Measurements from ENCODE around the gene GAS7. TPM values are rescaled to one million over a fixed set of nuclear protein-coding genes. Genes with fewer than 3 reads are reported as not detected.

GAS7 gene
- total RNA-seq, 1 experiment from 2014 or later = 6.0 TPM

- Histone ChIP-seq H2AFZ (ENCODE audit: low read length) (no peak overlapping the region), H3K56ac (ENCODE audit: insufficient read length, low read depth, low read length) (no peak overlapping the region), H4K5ac (ENCODE audit: insufficient read length, low read depth, low read length) (no peak overlapping the region), H3T11ph (ENCODE audit: low read length) (no peak overlapping the region), H3K9ac (ENCODE audit: extremely low read depth, insufficient read length, low read length) (no peak overlapping the region), H2BK15ac (ENCODE audit: low read depth, low read length) (no peak overlapping the region), H2BK20ac (ENCODE audit: low read depth, low read length, poor library complexity, severe bottlenecking) (no peak overlapping the region), H3K4me2 (ENCODE audit: insufficient read depth, insufficient read length, low read length) (no peak overlapping the region), H2AK5ac (ENCODE audit: insufficient read length, low read length) (no peak overlapping the region), H3K4ac (ENCODE audit: low read depth, low read length) (no peak overlapping the region), H3K79me2 (ENCODE audit: insufficient read depth, low read length) (no peaks in the 10 kb centered on the region), H2BK120ac (ENCODE audit: low read depth, low read length, poor library complexity, severe bottlenecking) (no peak overlapping the region), H3K4me1 (ENCODE audit: insufficient read depth, low read length) (0 out of 2 replicates have a peak, but pooled peaks cover 2% of the 10 kb centered on the region), H3K18ac (ENCODE audit: insufficient read length, low read depth, low read length) (no peak overlapping the region), H3K27ac (ENCODE audit: insufficient read length, low read depth, low read length) (no peak overlapping the region), H2BK12ac (ENCODE audit: insufficient read length, low read depth, low read length) (no peak overlapping the region), H2BK5ac (ENCODE audit: insufficient read length, low read length) (no peak overlapping the region), H3K27me3 (ENCODE audit: insufficient read depth, low read length) (no peaks in the 10 kb centered on the region), H3K23me2 (ENCODE audit: insufficient read length, low read depth, low read length, poor library complexity, severe bottlenecking) (no peaks in the 10 kb centered on the region), H3K23ac (ENCODE audit: insufficient read length, low read depth, low read length) (no peak overlapping the region), H3K14ac (ENCODE audit: insufficient read depth, low read length) (no peak overlapping the region), H4K20me1 (ENCODE audit: control insufficient read depth, insufficient read depth, insufficient read length) (no peaks in the 10 kb centered on the region), H3K79me1 (ENCODE audit: insufficient read depth, low read depth, low read length, poor library complexity, severe bottlenecking) (no peaks in the 10 kb centered on the region), H4K91ac (ENCODE audit: insufficient read length, low read depth, low read length) (no peak overlapping the region), H3K9me3 (ENCODE audit: control insufficient read depth, low read depth, low read length) (no peaks in the 10 kb centered on the region), H4K8ac (replicated peaks; ENCODE audit: insufficient read length, low read depth, low read length) (no peak overlapping the region)
- no peak for DNase-seq
- Mint-ChIP-seq H3K36me3 (ENCODE audit: insufficient read depth in 1 of 3, low read depth in 3 of 3) (no peaks in the 10 kb centered on the region; a peak in 1 of 7 replicates), H3K9me3 (no peaks in the 10 kb centered on the region), H3K4me3 (no peak overlapping the region), H3K27ac (no peak overlapping the region), H3K27me3 (ENCODE audit: low read depth) (peaks cover 2% of the 10 kb centered on the region), H3K4me1 (peaks cover 13 to 14% of the 10 kb centered on the region in 2 experiments)
- no CpG with 5 or more reads among the region's 6 CpGs for WGBS (ENCODE audit: extremely low coverage, insufficient read length, low lambda C conversion rate)
- no peak for TF ChIP-seq CTCF (conservative IDR thresholded peaks at IDR 0.05)
Observed at GRCh38 chr17:10032118-10032852, 166.1 kb downstream of the GAS7 start.
